ENCODE results near the gene COX11.

Gene COX11

DNA sequence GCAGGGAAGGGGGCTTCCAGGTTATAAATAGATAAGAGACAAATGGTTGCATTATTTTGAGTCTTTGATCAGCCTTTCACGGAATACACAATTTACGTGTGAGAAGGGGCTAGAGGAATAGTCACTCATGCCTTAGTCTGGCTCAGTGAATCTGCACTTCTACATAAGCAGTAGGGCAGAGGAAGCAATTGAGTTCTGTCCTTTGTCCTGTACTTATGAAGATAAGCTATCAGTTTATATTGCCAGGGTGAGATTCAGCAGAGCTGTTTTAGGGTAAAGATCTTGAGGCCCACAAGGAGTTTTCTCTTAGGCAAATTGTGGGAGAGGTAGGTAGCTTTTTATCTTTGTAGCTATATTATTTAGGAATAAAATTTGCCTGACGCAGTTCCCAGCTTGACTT lies 34.5 kb downstream of the COX11 start:
- H3K9me3 Mint-ChIP-seq = peaks cover 3% of the 10 kb centered on the region
- peaks cover 72% of the 10 kb centered on the region for H3K36me3 Mint-ChIP-seq (ENCODE audit: low read depth)
- peaks cover 3% of the 10 kb centered on the region for H3K27me3 Mint-ChIP-seq (ENCODE audit: low read depth, poor library complexity)
- H3K4me3 Mint-ChIP-seq = no peak overlapping the region
- DNase-seq = no peak
- no peak overlapping the region for H3K27ac Mint-ChIP-seq
- peaks cover 15% of the 10 kb centered on the region for H3K4me1 Mint-ChIP-seq
- TF ChIP-seq, protein P1, sequence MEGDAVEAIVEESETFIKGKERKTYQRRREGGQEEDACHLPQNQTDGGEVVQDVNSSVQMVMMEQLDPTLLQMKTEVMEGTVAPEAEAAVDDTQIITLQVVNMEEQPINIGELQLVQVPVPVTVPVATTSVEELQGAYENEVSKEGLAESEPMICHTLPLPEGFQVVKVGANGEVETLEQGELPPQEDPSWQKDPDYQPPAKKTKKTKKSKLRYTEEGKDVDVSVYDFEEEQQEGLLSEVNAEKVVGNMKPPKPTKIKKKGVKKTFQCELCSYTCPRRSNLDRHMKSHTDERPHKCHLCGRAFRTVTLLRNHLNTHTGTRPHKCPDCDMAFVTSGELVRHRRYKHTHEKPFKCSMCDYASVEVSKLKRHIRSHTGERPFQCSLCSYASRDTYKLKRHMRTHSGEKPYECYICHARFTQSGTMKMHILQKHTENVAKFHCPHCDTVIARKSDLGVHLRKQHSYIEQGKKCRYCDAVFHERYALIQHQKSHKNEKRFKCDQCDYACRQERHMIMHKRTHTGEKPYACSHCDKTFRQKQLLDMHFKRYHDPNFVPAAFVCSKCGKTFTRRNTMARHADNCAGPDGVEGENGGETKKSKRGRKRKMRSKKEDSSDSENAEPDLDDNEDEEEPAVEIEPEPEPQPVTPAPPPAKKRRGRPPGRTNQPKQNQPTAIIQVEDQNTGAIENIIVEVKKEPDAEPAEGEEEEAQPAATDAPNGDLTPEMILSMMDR (IDR thresholded peaks at IDR 0.05) = no peak

DNA sequence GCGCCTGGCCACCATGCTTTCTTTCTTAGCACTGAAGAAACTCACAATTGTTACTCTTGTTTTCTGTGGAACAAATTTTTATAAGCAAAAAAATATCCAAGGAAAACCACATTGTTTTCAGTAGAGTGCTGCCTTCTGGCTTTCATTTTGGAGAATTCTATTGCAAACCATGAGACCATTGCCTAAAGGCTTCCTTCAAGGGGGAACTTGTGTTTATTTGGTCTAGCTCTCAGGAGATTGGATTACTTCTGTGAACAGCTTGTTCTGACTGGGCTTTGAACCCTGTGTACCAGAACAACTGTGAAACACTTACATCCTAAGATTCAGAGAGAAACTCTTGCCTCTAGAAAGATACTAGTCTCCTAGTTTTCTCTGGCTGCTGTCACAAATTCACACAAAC lies 35.7 kb downstream of the COX11 start:
- Mint-ChIP-seq H3K4me1 (peaks cover 15% of the 10 kb centered on the region), H3K36me3 (ENCODE audit: low read depth) (peaks cover 82% of the 10 kb centered on the region), H3K27ac (no peak overlapping the region), H3K4me3 (no peak overlapping the region), H3K27me3 (ENCODE audit: low read depth, poor library complexity) (peaks cover 3% of the 10 kb centered on the region), H3K9me3 (peaks cover 3% of the 10 kb centered on the region)
- no peak for DNase-seq
- TF ChIP-seq, protein P1 (IDR thresholded peaks at IDR 0.05) = no peak

DNA sequence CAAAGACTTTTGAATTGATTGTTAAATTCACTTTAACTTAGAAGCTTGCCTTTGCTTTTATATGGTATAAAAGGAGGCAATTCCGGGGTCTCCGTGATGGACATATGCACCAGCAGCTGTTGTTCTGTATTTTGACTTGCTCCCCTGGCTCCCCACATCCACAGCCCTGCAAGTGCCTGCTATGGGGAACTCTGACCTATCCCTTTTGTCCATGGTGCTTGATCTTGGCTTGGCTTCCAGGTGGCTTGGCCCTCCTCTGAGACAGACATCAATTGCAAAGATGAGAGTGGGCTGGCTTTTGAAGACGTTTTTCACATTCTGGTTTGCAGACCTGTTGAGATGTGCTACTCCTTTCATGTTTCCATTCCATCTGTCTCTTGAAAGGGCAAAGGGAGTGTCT lies 40.9 kb downstream of the COX11 start:
- Mint-ChIP-seq H3K27me3 (ENCODE audit: low read depth, poor library complexity) (peaks cover 3% of the 10 kb centered on the region), H3K36me3 (ENCODE audit: low read depth) (peaks cover 74% of the 10 kb centered on the region), H3K27ac (no peak overlapping the region), H3K9me3 (peaks cover 3% of the 10 kb centered on the region), H3K4me3 (no peak overlapping the region), H3K4me1 (peaks cover 4% of the 10 kb centered on the region)
- no peak for DNase-seq
- TF ChIP-seq, protein P1 (IDR thresholded peaks at IDR 0.05) = no peak

DNA sequence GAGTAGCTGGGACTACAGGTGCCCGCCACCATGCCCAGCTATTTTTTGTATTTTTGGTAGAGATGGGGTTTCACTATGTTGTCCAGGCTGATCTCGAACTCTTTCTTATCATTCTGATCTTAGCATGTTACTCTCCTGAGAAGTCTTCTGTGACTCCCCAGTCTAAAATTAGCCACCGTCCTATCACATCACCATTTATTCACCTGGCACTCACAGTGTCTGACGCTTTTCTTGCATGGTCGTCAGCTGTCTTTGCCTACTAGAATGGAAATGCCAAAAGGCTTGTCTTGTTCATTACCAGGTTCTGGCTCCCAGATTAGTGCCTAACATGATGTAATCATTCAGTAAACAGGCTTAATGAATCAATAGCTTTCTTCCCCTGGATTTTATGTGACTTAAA lies 44.0 kb downstream of the COX11 start:
- no peak overlapping the region for H3K4me3 Mint-ChIP-seq
- H3K27ac Mint-ChIP-seq = no peak overlapping the region
- H3K36me3 Mint-ChIP-seq (ENCODE audit: low read depth) = peaks cover 70% of the 10 kb centered on the region
- DNase-seq = no peak
- TF ChIP-seq, protein P1 (IDR thresholded peaks at IDR 0.05) = no peak
- H3K9me3 Mint-ChIP-seq = no peaks in the 10 kb centered on the region
- no peaks in the 10 kb centered on the region for H3K4me1 Mint-ChIP-seq
- peaks cover 3% of the 10 kb centered on the region for H3K27me3 Mint-ChIP-seq (ENCODE audit: low read depth, poor library complexity)

DNA sequence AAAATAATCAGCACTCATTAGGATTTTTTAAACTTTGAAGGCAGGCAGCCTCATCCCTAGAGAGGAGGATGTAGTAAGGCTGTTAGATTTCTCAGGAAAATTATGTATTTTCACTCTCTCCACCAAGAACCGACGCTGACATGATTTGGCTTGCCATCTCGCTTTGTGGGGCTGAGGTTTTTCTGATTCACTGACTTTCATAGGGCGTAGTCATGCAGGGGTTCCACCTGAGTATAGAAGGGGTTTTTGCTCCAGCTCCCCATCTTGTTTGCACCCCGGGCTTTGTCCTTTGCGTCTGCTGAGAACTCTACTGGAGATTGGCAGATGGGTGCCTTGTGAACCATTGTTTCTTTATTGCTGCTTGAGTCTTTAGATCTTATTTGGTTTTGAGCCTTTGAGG lies 47.6 kb downstream of the COX11 start:
- Mint-ChIP-seq H3K4me3 (no peak overlapping the region), H3K36me3 (ENCODE audit: low read depth) (peaks cover 81% of the 10 kb centered on the region), H3K4me1 (no peaks in the 10 kb centered on the region), H3K9me3 (peaks cover 23% of the 10 kb centered on the region), H3K27me3 (ENCODE audit: low read depth, poor library complexity) (peaks cover 3% of the 10 kb centered on the region), H3K27ac (no peak overlapping the region)
- no peak for DNase-seq
- TF ChIP-seq, protein P1 (IDR thresholded peaks at IDR 0.05) = no peak

DNA sequence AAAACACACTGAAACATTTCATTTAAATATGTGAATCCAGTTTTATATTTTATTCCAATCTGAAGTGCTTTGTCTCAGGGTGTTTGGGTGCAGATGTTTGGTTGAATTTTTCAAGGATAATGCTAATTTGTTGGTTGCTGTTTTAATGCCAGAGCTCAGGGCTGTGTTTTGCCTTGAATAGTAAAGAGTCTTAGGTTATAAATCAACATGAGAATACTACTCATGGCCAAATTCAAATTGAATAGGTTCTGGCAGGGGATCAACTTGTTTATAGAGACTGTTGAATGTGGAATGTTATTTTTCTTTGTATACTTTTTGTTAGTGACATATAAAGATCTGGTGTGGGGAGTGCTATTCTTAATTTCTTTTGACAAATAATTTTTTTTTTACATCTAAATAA lies 49.0 kb downstream of the COX11 start:
- Mint-ChIP-seq H3K27ac (no peak overlapping the region), H3K9me3 (peaks cover 29% of the 10 kb centered on the region), H3K4me3 (no peak overlapping the region), H3K36me3 (ENCODE audit: low read depth) (peaks cover 86% of the 10 kb centered on the region), H3K27me3 (ENCODE audit: low read depth, poor library complexity) (peaks cover 3% of the 10 kb centered on the region), H3K4me1 (no peaks in the 10 kb centered on the region)
- no peak for DNase-seq
- TF ChIP-seq, protein P1 (IDR thresholded peaks at IDR 0.05) = no peak
